ENCODE data around the gene SEBOX. TPM values are rescaled to one million over a fixed set of nuclear protein-coding genes. Genes with fewer than 3 reads are reported as not detected.

Gene SEBOX
- total and polyA plus RNA-seq, 2 of the 8 experiments (the other 6 are each of a cell fraction or from before 2014, with no cell fraction given): not detected

DNA sequence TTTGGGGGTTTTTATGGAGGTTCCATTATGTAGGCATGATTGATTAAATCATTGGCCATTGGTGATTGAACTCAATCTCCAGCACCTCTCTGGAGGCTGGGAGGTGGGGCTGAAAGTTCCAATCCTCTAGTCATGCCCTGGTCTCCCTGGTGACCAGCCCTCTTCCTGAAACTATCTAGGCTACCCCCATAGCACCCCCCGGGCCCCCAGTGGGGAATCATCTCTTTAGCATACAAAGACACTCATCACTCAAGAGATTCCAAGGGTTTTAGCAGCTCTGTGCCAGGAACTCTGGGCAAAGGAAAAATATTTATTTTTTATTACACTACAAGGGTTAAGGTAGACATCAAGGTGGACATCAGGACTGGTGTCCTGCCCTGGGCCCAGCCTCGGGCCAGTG, 30.4 kb upstream of the SEBOX start (continued):
- TF ChIP-seq, protein P1, sequence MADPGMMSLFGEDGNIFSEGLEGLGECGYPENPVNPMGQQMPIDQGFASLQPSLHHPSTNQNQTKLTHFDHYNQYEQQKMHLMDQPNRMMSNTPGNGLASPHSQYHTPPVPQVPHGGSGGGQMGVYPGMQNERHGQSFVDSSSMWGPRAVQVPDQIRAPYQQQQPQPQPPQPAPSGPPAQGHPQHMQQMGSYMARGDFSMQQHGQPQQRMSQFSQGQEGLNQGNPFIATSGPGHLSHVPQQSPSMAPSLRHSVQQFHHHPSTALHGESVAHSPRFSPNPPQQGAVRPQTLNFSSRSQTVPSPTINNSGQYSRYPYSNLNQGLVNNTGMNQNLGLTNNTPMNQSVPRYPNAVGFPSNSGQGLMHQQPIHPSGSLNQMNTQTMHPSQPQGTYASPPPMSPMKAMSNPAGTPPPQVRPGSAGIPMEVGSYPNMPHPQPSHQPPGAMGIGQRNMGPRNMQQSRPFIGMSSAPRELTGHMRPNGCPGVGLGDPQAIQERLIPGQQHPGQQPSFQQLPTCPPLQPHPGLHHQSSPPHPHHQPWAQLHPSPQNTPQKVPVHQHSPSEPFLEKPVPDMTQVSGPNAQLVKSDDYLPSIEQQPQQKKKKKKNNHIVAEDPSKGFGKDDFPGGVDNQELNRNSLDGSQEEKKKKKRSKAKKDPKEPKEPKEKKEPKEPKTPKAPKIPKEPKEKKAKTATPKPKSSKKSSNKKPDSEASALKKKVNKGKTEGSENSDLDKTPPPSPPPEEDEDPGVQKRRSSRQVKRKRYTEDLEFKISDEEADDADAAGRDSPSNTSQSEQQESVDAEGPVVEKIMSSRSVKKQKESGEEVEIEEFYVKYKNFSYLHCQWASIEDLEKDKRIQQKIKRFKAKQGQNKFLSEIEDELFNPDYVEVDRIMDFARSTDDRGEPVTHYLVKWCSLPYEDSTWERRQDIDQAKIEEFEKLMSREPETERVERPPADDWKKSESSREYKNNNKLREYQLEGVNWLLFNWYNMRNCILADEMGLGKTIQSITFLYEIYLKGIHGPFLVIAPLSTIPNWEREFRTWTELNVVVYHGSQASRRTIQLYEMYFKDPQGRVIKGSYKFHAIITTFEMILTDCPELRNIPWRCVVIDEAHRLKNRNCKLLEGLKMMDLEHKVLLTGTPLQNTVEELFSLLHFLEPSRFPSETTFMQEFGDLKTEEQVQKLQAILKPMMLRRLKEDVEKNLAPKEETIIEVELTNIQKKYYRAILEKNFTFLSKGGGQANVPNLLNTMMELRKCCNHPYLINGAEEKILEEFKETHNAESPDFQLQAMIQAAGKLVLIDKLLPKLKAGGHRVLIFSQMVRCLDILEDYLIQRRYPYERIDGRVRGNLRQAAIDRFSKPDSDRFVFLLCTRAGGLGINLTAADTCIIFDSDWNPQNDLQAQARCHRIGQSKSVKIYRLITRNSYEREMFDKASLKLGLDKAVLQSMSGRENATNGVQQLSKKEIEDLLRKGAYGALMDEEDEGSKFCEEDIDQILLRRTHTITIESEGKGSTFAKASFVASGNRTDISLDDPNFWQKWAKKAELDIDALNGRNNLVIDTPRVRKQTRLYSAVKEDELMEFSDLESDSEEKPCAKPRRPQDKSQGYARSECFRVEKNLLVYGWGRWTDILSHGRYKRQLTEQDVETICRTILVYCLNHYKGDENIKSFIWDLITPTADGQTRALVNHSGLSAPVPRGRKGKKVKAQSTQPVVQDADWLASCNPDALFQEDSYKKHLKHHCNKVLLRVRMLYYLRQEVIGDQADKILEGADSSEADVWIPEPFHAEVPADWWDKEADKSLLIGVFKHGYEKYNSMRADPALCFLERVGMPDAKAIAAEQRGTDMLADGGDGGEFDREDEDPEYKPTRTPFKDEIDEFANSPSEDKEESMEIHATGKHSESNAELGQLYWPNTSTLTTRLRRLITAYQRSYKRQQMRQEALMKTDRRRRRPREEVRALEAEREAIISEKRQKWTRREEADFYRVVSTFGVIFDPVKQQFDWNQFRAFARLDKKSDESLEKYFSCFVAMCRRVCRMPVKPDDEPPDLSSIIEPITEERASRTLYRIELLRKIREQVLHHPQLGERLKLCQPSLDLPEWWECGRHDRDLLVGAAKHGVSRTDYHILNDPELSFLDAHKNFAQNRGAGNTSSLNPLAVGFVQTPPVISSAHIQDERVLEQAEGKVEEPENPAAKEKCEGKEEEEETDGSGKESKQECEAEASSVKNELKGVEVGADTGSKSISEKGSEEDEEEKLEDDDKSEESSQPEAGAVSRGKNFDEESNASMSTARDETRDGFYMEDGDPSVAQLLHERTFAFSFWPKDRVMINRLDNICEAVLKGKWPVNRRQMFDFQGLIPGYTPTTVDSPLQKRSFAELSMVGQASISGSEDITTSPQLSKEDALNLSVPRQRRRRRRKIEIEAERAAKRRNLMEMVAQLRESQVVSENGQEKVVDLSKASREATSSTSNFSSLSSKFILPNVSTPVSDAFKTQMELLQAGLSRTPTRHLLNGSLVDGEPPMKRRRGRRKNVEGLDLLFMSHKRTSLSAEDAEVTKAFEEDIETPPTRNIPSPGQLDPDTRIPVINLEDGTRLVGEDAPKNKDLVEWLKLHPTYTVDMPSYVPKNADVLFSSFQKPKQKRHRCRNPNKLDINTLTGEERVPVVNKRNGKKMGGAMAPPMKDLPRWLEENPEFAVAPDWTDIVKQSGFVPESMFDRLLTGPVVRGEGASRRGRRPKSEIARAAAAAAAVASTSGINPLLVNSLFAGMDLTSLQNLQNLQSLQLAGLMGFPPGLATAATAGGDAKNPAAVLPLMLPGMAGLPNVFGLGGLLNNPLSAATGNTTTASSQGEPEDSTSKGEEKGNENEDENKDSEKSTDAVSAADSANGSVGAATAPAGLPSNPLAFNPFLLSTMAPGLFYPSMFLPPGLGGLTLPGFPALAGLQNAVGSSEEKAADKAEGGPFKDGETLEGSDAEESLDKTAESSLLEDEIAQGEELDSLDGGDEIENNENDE (IDR thresholded peaks at IDR 0.05; ENCODE audit: insufficient replicate concordance, low read length): no peak
- TF ChIP-seq KDM5A (IDR thresholded peaks at IDR 0.05; ENCODE audit: low read length) (no peak), PHF8 (conservative IDR thresholded peaks at IDR 0.05; ENCODE audit: low read depth, low read length) (no peak), EP300 (IDR thresholded peaks at IDR 0.05; ENCODE audit: borderline replicate concordance in 1 of 2, low read depth in 2 of 2, low read length in 2 of 2) (no peak)
